Renal cortex interstitium (tissue), 11 donors: ENCODE data around the gene LCAT. TPM values are rescaled to one million over a fixed set of nuclear protein-coding genes. Genes with fewer than 3 reads are reported as not detected.
A peak's percentile ranks its signal among the peaks of the same experiment; 100 is the strongest.

Experiments
- DNase-seq, 11 donors: peaks; one replicate each; pipeline ENCODE4 v3.0.0-alpha.2; 2013; ENCODE audit warnings: low read depth in 9 of 11, low spot score in 4 of 11; ENCODE audit errors: extremely low read depth in 1 of 11
- polyA plus RNA-seq, 3 donors: library from polyadenylated mRNA; unstranded; fragments of 120-200 nt; gene quantifications; one replicate each; pipeline ENCODE4 v1.2.1, GENCODE V29; 2013; ENCODE audit not compliant: insufficient read length in 3 of 3

The LCAT gene
- polyA plus RNA-seq, 3 donors, result 16.1 to 29.5 (median 21.2) TPM

GRCh38 chr16:67892899-67893742 lies 50.8 kb downstream of the LCAT start, which contains the start of gene PSKH1:
Gene PSKH1, plus strand, starts transcription at chr16:67893254. Its CDS starts 15,496 bp downstream, at chr16:67908750.
- DNase-seq, result peak; percentile 78 to 95 (median 92)

GRCh38 chr16:67892375-67892774 lies 51.5 kb downstream of the LCAT start:
- DNase-seq, result no peak

Other genes starting within 250 kb of the LCAT start
- gene GFOD2, start 224.8 kb downstream of the LCAT start, polyA plus RNA-seq, result 10 to 100 TPM; 19.8 to 23.7 (median 23.0) TPM
- gene RANBP10, start 137.6 kb downstream of the LCAT start, polyA plus RNA-seq, result 10 to 100 TPM; 22.7 to 30.4 (median 25.2) TPM
- 1 to 10 TPM; 6.9 to 9.4 (median 7.6) TPM for gene TSNAXIP1, start 137.2 kb downstream of the LCAT start, polyA plus RNA-seq
- gene THAP11, start 101.8 kb downstream of the LCAT start, polyA plus RNA-seq, result 10 to 100 TPM; 26.6 to 36.3 (median 28.1) TPM
- gene NUTF2, start 97.2 kb downstream of the LCAT start, polyA plus RNA-seq, result 100 to 1,000 TPM; 115 to 139 (median 129) TPM
- 10 to 100 TPM; 43.0 to 59.6 (median 53.3) TPM for gene CENPT, start 96.4 kb downstream of the LCAT start, polyA plus RNA-seq
- 100 to 1,000 TPM in 1 of 3 donors, 10 to 100 TPM in 2; 91.3 to 106 (median 95.3) TPM for gene EDC4, start 71.1 kb downstream of the LCAT start, polyA plus RNA-seq
- under 1 TPM in 2 of 3 donors, not detected in 1; 0.43 to 0.70 TPM for gene NRN1L, start 59.2 kb downstream of the LCAT start, polyA plus RNA-seq
- gene PSKH1, start 50.9 kb downstream of the LCAT start, polyA plus RNA-seq, result 10 to 100 TPM; 31.2 to 40.9 (median 34.1) TPM
- gene CTRL, start 12.3 kb downstream of the LCAT start, polyA plus RNA-seq, result 1 to 10 TPM; 4.0 to 7.6 (median 6.2) TPM
- 10 to 100 TPM; 15.9 to 31.1 (median 28.4) TPM for gene PSMB10, start 7.3 kb downstream of the LCAT start, polyA plus RNA-seq
- 10 to 100 TPM; 28.8 to 38.9 (median 35.6) TPM for gene SLC12A4, start 24.5 kb upstream of the LCAT start, polyA plus RNA-seq
- under 1 TPM in 2 of 3 donors, not detected in 1; 0.14 to 0.16 TPM for gene DPEP3, start 36.4 kb upstream of the LCAT start, polyA plus RNA-seq
- gene DPEP2, start 55.4 kb upstream of the LCAT start, polyA plus RNA-seq, result under 1 TPM; 0.51 to 0.86 (median 0.62) TPM
- not detected for gene DPEP2NB, start 71.8 kb upstream of the LCAT start, polyA plus RNA-seq
- gene DDX28, start 79.1 kb upstream of the LCAT start, polyA plus RNA-seq, result 10 to 100 TPM in 2 of 3 donors, 1 to 10 TPM in 1; 9.3 to 11.3 (median 10.1) TPM
- gene DUS2, start 79.2 kb upstream of the LCAT start, polyA plus RNA-seq, result 10 to 100 TPM; 13.7 to 17.9 (median 17.5) TPM
- gene NFATC3, start 141.2 kb upstream of the LCAT start, polyA plus RNA-seq, result 10 to 100 TPM; 28.8 to 37.0 (median 35.7) TPM